NCI-H460 (cell line): ENCODE results near the gene TOP3B. TPM values are rescaled to one million over a fixed set of nuclear protein-coding genes. Genes with fewer than 3 reads are reported as not detected.
"Not testable (repeated sequence)": the region's sequence is repeated elsewhere in the genome, so short reads cannot be mapped to it uniquely, and the experiment has no call there.

ENCODE experiments used
- DNase-seq: peaks from one replicate; pipeline ENCODE4 v3.0.0-alpha.2; 2016; ENCODE audit warnings: low read depth; ENCODE audit errors: extremely low read depth
- total RNA-seq: library from RNA; depleted of rRNA; stranded (reverse); fragments of >200 nt; shearing (Covaris generic); gene quantifications from 2 replicates; pipeline ENCODE4 v1.2.3, GENCODE V29; 2014

The TOP3B gene
- total RNA-seq, 1 experiment from 2014 or later: 20.4 TPM

DNA sequence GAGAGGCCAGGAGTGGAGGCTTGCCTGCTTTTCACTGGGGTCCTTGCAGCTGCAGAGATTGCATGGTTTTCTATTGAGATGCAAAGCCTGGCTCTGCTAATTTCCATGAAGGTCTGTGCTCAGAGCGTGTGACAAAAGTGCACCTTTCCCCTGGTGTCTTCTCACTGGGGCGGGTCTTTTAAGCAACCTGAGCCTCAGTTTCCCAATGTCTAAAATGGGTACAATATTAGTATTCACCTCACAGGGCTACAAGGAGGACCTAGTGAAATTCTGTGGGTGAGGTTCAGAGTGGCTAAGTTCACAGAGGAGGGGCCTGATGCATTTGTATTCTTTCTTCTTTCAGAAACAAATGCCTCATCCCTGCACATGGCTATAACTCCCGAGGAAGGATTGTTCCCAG is 50.2 kb downstream of the TOP3B start:
- no peak for DNase-seq

DNA sequence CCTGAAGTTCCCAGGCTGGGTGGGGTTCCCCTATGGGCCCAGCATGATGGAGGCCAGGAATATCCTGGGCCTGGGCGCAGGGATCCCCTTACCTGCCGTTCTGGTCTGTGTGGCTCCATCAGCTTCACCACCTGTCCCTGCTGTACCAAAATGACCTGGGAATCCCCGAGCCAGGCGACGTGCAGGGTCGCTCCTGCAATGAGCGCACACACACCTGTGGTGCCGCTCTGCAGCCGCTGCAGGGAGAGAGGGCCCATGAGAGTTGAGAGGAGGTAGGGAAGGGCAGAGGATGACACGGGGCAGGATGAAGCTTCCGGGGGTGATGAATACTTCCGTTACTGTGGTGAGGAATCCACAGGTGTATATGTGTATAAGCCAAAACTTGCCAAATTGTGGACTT is 51.5 kb downstream of the TOP3B start:
- no peak for DNase-seq

DNA sequence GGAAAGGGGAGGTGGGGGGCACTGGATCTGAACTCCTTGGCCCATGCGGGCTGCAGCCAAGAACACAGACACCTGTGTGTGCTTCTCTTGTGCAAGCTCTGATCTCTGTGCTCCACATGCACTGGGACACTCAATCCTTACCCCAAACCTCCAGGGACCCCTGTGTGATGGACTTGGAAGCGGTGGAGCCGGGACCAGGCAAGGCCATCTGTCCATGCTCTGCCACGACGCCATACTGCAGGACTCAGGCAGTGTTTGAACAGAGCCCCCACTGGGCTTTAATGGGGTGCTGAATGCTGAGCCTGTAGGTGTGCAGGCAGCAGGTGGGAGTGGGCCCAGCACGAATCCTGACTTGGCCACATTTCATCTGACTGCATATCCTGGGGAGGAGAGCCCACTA is 53.3 kb downstream of the TOP3B start:
- DNase-seq: no peak

DNA sequence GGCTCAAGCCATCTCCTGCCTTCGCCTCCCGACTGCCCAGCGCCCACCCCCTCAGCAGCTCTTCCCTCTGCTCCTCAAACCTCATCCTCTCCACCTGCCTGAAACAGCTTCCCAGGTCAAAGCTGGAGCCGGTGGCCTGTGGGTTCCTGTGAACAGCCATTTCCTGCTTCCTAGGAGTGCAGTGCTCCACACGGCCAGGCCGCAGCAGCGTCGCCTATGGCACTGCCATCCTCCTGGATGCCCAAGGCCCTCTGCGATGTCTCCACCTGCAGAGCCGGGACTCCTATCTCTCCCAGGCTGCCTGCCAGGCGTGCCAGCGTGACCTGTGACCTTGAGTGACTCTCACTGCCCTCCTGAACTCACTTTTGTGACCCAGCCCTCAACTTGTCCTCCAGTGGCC is 54.5 kb downstream of the TOP3B start:
- no peak for DNase-seq

- DNase-seq: no peak
Observed at GRCh38 chr22:21927174-21927823, 55.3 kb downstream of the TOP3B start.

DNA sequence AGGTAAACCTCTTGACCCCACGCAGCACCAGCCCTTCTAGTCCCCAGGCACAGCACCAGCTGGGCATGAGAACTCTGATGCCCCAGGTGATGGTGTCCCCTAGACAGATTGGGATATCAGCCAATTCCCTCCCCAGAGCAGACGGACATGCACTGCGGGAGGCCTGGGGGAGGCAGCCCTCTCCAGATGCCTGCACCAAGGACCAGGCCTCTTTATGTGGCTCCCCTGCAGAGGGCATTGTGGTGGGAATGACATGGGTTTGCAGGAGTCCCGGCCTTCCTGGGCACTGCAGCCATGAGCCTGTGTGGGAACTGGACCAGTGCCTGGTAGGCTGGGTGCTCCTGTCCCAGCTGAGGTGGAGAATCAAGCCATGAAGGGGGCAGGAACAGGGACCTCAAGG is 55.9 kb downstream of the TOP3B start:
- DNase-seq: no peak

DNA sequence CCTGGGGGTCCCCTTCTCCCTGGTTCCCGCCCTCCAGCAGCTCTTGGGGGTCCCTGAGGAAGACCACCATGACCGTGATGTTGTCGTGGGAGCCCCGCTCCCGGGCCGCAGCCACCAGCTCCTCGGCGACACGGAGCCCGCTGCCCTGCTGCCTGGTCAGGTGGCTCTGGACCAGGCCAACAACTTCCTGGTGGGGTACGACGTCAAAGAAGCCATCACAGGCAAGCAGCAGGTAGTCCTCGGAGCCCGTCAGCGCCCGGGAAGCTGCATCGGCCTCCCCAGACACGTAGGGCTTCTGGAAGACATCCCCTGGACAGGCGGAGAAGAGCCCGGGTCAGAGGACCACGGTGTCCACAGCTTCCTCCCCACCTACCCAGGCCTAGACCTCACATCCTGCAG is 59.4 kb downstream of the TOP3B start:
- no peak for DNase-seq

GRCh38 chr22:21922370-21923162 is 60.0 kb downstream of the TOP3B start:
- no peak for DNase-seq

GRCh38 chr22:21921729-21922128 is 60.9 kb downstream of the TOP3B start:
- no peak for DNase-seq

DNA sequence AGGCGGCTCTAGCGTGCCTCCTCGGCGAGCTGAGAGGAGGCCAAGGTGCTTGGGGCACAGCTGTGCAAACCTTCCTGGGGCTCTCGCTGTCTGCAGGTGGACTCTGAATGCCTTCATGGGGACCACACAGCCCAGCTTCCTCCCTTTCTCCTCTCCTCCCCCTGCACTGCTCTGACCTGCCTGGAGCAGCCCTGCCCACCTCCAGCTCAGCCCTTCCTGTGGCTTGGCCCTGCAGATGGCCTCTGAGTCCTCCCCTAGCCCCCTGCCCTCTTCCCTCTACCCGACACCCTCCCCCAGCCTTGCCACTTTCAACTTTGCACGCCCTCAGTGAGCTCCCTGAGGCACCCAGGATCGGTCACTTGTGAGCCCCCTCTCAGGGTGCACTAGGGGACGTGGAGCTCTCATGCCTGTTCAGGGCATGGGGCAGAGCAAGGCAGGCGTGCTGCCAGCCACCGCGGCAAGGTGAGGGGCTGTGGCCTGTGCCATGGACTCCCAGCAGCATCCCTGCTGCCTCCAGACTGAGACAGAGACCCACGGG is 61.3 kb downstream of the TOP3B start:
- no peak for DNase-seq

DNA sequence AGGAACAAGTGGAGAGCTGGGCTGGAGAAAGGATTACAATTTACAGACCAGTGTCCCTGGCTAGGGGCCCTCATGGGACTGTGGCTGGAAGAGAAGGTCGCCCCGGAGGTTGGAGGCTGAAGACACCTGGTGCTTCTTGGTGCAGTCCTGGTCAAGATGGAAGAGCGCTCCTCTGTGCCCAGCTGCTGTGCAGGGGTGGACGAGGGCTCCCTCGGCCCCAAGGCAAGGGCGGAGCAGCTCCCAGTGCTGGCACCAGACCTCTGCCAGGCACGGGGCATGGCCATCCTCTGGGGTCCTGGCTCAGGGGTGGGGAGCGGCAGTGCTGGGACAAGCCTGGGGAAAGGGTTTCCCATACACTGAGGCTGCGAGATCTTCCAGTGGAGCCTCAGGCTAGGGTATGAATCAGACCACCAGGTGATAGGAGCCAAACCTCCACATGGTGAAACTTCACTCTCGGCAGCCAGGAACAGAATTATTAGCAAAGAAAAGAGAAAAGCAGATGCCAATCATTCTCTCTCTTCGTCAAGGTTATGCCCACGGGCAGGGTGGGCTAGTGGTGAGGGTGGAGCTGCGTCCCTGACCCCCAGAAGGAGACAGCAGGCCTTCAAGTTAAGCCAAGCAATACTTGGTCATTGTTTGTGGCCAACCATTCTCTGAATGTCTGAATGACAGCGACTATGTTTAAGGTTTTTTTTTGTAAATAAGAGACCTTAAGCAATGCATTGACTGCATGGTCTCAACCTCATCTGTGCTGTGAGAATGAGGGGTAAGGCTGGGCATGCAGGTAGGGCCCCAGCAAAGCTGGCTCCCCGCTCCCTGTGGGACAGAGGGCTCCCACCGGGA is 62.0 kb downstream of the TOP3B start:
- no peak for DNase-seq

DNA sequence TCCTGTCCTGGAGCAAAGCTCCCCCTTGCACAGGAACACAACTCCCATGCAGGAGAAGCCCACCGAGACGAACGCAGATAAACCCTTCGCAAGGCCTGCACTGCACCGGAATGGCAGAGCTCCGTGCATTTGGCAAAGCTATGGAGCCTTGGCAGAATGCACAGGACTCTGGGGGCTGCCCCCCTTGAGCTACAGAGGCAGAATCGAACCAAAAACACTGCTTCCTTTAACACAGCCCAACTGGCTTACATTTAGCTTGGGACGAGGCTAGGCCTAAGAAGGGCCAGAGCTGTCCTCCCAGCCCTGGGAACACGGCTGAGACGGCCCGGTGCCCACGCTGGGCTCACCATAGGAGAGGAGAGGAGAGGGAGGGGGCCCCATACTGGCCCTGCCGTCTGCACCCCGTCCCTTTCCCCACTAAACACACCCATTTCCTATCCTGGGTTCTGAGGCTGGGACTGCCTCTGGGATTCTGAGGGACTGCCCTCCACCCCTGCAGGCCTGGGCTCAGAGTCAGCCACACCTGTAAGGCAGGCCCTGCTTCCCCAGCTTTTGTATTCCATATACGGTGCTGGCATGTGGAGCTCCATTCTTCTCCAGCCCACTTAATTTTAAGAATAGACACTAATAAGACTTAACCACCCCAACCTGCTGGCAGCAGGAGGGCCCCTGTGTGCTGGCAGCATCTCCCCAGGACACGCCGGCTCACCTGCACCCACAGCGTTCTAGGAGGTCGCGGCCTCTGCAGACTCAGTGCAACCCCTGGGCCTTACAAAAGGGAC is 62.9 kb downstream of the TOP3B start:
- DNase-seq: no peak

- no peak for DNase-seq
Observed at GRCh38 chr22:21918466-21919185, 64.0 kb downstream of the TOP3B start.

GRCh38 chr22:21917959-21918261 is 64.7 kb downstream of the TOP3B start:
- no peak for DNase-seq

GRCh38 chr22:21917181-21917958 is 65.2 kb downstream of the TOP3B start:
- no peak for DNase-seq

DNA sequence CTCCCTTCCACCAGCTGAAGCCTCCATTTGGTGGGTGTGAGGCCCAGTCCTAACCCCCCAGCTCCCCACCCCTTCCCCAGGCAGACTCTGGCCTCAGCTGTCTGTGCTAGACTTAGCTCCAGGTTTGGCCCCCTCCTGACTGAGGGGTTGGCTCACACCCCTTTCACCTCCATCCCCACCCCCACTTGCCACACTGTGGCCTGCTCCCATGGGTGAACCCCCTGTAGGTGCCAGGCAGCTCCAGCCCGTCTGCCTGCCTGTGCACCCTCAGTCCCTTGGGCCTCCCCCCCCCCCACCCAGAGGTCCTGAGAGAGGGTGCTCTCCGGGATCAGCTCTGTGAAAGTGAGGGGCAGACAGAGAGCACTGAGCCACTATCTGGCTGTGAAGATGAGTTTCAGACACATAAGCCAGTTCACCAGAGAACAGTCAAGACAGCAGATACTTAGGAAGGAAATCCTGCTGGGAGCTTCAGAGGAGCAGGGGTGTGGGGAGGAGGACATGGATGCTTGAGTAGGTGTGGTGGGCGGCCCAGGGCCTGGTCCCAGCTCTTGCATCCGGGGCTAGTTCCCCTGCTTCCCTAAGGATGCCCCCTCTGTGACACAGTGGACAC is 66.2 kb downstream of the TOP3B start:
- DNase-seq: no peak

GRCh38 chr22:21915624-21916308 is 66.8 kb downstream of the TOP3B start:
- DNase-seq: no peak

DNA sequence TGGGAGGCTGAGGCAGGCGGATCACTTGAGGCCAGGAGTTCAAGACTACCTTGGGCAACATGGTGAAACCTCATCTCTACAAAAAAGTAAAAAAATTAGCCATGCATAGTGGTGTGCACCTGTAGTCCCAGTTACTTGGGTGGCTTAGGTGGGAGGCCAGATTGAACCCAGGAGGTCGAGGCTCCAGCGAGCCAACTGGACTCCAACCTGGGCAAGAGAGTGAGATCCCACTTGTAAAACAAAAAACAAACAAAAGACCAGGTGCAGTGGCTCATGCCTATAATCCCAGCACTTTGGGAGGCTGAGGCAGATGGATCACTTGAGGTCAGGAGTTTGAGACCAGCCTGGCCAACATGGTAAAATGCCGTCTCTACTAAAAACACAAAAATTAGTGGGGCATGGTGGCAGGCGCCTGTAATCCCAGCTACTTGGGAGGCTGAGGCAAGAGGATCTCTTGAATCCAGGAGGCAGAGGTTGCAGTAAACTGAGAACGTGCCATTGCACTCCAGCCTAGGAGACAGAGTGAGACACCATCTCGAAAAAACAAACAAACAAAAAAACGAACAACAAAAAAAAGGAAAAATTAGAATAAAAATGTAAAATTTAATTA is 68.4 kb downstream of the TOP3B start:
- DNase-seq: not testable (repeated sequence)
